HEK293 (cell line): ENCODE measurements around the gene RASGRF2.

ENCODE experiments used
- ZNF274 ChIP-seq, 2 experiments: fragments of 200-500 bp in 1 of 2; fragments of 450-650 bp in 1 of 2; sonication (Bioruptor generic) in 1 of 2; formaldehyde crosslinking in 1 of 2; IDR thresholded peaks; 2 replicates each; pipeline versions ENCODE4 v1.5.1 to v1.6.1; 2014 to 2016; ENCODE audit warnings: borderline replicate concordance in 1 of 2, inconsistent platforms in 1 of 2, low read length in 1 of 2, missing biosample characterization in 1 of 2, missing genetic modification characterization in 1 of 2
- ZNF558 ChIP-seq: fragments of 450-650 bp; formaldehyde crosslinking; IDR thresholded peaks from 2 replicates; pipeline ENCODE4 v1.5.1; 2016; ENCODE audit warnings: missing biosample characterization, missing genetic modification characterization
- TF ChIP-seq, protein P1 (sequence below): fragments of 450-650 bp; formaldehyde crosslinking; IDR thresholded peaks from 2 replicates; pipeline ENCODE4 v1.5.1; 2016; ENCODE audit warnings: missing biosample characterization, missing genetic modification characterization

- TF ChIP-seq ZNF558 (tag by site-specific recombination) (no peak), ZNF274 (IDR thresholded peaks at IDR 0.05; ENCODE audit: low read length) (no peak), ZNF274 (tag by site-specific recombination; IDR thresholded peaks at IDR 0.05; ENCODE audit: borderline replicate concordance) (no peak)
- TF ChIP-seq, protein P1, sequence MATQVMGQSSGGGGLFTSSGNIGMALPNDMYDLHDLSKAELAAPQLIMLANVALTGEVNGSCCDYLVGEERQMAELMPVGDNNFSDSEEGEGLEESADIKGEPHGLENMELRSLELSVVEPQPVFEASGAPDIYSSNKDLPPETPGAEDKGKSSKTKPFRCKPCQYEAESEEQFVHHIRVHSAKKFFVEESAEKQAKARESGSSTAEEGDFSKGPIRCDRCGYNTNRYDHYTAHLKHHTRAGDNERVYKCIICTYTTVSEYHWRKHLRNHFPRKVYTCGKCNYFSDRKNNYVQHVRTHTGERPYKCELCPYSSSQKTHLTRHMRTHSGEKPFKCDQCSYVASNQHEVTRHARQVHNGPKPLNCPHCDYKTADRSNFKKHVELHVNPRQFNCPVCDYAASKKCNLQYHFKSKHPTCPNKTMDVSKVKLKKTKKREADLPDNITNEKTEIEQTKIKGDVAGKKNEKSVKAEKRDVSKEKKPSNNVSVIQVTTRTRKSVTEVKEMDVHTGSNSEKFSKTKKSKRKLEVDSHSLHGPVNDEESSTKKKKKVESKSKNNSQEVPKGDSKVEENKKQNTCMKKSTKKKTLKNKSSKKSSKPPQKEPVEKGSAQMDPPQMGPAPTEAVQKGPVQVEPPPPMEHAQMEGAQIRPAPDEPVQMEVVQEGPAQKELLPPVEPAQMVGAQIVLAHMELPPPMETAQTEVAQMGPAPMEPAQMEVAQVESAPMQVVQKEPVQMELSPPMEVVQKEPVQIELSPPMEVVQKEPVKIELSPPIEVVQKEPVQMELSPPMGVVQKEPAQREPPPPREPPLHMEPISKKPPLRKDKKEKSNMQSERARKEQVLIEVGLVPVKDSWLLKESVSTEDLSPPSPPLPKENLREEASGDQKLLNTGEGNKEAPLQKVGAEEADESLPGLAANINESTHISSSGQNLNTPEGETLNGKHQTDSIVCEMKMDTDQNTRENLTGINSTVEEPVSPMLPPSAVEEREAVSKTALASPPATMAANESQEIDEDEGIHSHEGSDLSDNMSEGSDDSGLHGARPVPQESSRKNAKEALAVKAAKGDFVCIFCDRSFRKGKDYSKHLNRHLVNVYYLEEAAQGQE (tag by site-specific recombination), result no peak
These were observed 243.6 kb downstream of the RASGRF2 start for GRCh38 chr5:81203729-81204128.
